GM21528 (cell line): ENCODE data around the gene CTCF.

Experiments
- ATAC-seq: cut with Tn5 transposase; IDR thresholded peaks from one replicate; pipeline ENCODE4 v1.9.1; 2021; ENCODE audit warnings: mild to moderate bottlenecking, moderate library complexity; ENCODE audit not compliant: unreplicated experiment, low FRiP score

The CTCF gene

DNA sequence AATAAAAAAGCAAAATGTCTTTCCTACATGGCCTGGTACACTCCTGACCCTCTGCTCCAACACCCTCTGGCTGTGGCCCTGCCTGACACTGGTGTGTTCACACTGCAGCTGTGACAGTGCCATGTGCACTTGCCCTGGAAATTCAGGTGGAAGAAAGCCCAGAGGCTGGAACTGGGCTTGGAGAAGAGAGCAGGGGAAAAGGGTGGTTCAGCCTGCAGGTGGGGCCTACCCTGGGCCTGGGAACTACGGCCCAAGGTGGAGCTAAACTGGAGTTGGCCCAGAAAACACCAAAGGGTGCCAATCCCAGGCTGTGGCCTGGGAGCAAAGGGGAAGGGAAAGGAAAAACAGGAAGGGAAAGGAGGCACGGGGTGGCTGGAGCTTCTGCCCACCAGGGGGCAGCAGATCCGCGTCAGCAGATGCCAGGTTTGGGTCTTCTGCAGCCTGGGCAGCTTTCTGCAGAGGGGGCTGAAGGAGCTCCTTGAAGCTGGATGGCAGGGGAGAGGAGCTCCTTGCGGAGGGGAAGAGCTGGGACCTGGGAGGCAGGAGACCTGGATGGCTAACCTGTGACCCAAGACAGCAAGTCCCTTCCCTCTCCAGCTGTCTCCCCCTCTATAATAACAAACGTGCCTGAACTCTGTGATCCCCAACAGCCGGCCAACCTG lies 15.4 kb upstream of the CTCF start:
- peak; percentile 47 for ATAC-seq

DNA sequence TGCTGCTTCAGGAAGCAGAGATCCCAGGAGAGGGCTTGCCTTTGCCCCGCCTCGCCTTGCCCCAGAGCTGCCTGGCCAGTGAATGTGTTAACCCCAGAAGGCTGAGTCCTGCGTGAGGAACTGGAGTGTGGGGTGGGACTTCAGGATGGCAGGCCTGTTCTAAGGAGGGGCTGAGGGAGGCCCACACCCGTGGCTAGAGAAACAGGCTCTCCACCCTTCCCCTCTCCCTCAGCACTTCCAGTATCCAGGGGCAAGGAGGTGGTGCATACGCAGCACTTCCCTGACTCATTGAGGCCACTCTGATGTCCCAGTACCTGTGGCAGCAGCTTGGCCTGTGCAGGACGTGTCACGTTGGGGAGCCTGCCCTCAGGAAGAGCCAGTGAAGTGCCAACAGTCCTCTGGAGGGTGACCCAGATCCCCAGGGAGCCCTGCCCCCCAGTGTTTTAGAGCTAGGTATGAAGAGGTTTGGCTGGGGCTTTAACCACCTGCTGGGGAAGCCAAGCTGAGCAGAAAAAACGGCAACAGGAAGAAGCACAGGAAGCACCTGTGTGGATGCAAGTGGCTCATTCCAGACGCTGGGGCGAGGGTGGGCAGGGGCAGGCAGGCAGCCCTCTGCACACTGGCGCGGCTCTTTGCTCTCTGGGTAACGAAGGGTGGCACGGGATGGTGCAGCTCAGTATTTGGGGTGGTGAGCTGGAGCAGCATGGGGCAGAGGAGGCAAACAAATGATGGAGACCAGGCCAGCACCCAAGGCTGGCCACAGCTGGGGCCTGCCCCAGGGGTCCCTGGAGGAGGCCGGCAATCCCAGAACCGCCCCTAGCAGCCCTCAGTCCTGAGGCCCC lies 14.7 kb upstream of the CTCF start:
- no peak for ATAC-seq

DNA sequence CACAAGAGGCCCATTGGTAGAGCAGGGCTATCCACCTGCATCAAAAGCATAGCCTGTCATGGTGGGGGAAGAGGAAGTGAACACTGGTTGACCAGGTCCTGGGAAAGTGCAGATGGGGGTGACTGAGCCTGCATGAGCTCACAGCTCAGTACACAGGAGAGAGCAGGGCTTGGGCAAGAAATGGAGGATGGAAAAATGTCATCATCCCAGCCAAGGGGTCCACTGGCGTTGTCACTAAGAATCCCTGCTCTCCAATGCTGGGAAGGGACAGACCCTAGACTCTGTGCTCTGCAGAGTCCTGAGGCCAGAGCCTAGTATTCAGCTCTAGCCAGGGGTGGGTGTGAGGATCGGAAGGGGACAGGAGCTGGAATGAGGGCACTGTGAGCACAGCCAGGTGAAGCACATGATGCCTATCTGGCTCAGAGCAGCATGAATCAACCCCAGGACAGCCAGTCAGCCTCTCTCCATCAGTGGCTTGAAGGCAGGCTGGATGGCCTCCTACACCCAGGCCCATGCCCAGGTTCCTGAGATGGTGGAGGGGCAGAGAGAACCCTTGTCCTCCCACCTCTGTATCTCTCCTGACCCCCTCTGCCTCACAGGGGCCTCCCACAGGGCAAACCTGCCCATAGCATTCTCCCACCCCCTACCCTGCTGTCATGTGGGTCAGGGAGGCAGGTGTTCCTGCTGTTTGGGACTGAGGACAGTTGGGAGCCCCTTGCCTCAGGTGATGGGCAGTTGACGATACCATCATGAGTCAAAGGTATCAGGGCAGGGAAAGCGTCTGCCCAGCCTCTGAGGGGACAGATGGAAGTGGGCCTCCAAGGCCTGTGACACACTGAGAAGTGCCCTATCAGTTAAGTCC lies 13.8 kb upstream of the CTCF start:
- ATAC-seq = no peak

DNA sequence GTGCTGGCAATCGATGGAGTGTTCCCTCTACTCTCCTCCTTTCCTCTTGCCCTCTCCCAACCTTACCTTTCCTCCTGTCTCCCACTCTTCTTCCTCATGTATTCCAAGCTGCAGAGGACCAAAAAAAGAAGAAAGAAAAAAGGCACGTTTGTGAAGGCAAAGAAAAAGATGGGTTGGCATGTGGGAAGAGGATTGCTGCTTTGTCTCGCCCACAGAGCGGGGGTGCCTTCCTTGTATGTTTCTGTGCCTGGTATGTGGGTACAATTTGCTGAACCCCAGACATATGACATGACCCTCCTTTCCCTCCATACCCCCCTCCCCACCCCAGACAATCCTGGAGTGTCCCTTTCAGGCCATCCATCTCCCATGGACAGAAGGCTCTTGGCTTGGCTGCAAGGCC lies 13.1 kb upstream of the CTCF start:
- ATAC-seq = no peak

DNA sequence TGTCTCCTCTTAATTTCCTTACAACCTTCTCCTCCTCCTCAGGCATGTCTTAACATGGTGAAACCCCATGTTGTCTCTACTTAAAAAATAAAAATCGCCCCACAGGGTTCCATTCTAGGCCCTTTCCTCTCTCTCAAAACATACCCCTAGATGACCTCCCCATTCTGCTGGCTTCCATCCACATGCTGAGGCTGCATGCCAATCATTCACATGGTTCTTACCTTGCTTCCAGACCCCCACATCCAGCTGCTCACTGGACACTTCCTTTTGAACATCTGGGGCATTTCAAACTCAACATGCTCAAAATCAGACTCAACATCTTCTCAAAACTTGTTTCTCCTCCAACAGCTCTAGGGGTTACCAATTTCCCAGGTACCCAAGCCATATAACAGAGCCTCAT lies 12.4 kb upstream of the CTCF start:
- no peak for ATAC-seq

DNA sequence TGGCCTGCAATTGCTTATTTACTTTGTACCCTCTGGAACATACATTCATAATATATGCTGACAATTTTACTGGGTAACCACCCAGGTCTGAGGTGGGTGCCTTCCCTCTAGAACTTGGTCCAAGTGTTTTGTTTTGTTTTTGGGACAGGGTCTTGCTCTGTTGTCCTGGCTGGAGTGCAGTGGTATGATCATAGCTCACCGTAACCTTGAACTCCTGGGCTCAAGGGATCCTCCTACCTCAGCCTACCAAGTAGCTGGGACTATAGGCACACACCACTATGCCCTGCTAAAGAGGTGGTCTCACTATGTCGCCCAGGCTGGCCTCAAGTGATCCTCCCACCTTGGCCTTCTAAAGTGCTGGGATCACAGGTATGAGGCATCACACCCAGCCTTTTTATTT lies 11.2 kb upstream of the CTCF start:
- no peak for ATAC-seq

DNA sequence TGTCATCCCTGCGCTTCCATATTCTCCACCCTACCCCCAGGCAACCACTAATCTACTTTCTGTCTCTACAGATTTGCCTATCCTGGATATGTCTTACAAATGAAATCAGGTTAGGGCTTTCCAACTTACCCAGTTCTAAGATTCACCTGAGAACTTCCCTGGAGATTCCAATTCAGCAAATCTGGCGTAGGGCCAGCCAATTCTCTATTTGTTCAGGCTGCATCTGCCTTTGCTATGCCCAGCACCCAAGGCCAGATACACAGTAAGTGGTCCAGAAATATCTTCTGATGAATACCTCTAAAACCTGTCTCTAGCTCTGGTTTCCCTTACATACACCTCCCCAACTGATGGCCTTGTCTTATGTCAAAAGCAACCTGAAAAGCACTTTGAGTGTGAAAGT lies 10.4 kb upstream of the CTCF start:
- ATAC-seq = no peak

DNA sequence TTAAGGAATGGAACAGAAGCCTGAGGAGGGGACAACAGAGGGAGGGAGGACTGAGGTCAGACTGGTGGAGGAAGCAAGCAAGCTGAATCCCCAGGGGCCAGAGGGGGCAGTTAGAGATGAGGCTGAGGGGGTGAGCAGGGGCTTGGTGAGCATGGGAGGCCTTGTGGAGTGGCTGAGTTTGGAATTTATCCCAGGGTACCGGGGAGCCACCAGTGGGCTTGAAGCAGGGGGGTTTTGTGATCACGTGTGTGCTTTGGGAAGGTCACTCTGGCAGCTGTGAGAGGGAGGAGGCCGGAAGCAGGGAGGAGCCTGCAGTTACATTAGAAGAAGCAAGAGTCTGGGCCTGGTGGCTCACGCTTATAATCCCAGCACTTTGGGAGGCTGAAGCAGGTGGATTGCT lies 9.8 kb upstream of the CTCF start:
- no peak for ATAC-seq

DNA sequence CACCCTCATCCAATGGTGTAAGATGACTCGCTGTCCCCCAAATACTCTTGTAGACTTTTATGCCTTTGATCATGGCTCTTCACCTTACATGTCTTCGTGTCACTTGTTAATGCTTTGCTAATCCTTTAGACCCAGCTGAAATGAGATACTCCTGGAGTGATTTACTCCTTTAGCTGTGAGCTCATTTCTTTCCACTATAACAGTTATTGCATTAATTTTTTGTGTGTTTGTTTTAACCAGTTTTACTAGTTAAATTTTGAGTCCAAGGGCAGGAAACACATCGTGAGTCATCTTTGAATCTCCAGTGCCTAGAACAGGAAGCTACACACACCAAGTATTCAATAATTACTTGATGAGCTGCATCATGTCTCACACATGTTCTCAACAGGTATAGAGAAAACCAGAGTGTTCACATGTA lies 6.5 kb upstream of the CTCF start:
- ATAC-seq = no peak

DNA sequence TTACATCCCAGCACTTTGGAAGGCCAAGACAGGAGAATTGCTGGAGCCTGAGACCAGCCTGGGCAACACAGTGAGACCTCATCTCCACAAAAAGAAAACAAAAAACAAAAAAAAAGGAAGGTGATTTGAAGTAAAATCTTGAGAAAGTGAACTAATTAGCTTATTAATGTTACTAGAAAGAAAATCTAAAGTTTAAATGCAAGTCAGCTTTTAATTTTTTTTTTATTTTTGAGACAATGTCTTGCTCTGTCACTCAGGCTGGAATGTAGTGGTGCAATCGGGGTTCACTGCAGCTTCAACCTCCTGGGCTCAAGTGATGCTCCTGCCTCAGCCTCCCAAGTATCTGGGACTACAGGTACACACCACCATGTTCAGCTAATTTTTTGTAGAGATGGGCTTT lies 3.5 kb upstream of the CTCF start:
- ATAC-seq = no peak

DNA sequence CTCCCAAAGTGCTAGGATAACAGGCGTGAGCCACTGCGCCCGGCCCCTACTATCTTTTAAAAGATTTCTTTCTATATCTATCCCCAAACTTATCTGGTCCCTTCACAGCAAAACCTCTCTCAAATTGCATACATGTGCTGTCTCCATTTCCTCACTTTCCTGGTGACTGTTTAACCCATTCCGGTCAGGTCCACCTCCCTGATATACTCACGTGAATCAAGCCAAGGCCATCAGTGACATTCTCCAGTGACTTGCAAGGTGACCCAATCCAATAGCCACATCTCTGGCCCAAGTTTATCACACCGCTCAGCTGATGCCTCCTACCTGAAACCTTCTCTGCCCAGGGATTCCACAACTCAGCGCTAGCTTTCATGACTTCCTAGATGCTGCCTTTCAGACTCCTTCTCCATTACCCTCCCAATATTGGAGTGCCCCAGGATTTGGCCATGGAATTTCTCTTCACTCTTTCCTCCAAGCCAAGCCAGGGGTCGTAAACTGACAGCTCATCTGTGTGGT lies 1.4 kb upstream of the CTCF start:
- ATAC-seq = no peak

DNA sequence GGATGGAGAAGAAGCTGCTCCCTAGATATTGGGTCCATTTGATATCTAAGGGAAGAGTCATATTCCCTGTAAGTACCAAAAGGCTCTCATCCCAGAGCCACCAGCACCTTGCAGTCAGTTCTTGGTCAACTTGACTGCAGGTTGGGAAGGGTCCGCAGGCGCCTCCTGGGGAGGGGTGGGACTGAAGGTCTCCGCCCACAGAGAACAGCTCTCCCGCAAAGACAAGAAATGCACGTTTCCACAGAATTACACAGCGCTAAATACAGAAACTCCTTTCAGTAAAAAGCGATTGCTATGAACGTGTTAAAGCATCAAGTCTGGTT lies 864 bp upstream of the CTCF start:
- no peak for ATAC-seq

DNA sequence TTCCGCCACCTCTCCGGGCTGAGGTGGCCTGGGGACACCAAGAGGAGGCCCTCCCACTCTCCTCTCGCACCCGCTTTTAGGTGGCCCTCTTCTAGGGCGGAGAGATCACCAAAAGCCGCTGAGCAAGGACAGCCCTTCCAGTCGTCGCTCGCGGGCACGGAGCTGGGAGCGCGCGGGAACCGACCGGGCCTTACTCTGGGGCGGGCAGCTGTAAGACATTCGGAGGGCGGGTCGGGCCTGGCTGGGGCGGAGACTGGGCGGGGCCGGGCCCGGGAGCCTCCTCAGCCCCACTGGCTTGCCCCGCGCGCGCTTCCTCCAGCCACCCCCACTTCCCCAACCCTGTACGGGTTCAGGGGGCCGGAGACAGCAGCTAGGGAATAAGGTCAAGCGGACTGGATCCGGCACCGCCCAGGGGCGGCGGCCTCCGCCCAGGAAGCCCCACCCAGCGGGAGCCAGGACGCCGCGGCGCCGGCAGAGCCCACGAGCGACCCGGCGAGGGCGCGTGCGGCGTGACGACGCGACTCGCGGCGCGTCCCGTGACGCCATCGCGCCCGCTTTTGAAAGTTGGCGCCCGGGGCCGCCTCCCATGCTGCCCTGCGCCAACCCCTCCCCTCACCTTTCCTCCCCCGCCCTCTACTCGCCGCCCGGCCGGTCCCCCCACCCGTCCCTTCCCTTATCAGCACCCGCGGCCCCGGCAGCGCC lies 351 bp upstream of the CTCF start:
- ATAC-seq = peak; percentile 80

DNA sequence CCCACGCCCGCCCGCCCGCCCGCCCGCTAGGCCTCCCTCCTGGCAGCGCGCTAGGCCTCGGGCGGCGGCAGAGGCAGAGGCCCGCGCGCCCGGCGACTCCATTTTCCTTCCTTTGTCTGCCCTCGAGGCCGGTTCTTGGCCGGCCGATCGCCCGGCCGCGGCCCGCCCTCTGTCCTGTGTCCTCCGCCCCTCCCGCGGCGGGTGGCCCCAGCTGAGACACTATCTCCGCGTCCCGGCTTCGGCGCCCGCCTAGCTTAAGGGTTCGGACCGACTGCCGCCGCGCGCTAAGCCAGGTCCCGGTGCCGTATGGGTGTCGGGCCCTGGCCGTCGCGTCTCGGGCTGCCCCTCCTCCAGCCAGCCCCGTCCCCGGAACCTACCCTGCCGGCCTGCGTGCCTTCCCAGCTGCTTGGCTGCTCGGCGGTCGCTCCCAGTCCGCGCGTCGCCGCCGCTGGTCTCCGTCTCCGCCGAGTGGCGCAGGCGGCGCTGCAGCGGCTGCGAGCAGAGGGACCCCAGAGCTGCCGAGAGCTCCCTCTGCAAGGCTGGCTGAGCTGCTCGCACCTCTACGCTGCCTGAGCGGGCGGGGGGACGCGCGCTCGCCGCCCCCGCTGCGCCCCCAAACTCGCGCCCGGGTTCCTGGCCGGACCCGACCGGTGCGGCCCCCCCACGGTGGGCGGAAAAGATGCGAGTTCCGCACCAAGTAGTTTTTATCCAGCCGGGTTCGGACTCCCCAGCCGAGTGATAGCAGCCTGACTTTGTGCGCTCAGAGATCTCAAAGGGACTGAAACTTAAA lies 787 bp downstream of the CTCF start:
- peak; percentile 18 for ATAC-seq

DNA sequence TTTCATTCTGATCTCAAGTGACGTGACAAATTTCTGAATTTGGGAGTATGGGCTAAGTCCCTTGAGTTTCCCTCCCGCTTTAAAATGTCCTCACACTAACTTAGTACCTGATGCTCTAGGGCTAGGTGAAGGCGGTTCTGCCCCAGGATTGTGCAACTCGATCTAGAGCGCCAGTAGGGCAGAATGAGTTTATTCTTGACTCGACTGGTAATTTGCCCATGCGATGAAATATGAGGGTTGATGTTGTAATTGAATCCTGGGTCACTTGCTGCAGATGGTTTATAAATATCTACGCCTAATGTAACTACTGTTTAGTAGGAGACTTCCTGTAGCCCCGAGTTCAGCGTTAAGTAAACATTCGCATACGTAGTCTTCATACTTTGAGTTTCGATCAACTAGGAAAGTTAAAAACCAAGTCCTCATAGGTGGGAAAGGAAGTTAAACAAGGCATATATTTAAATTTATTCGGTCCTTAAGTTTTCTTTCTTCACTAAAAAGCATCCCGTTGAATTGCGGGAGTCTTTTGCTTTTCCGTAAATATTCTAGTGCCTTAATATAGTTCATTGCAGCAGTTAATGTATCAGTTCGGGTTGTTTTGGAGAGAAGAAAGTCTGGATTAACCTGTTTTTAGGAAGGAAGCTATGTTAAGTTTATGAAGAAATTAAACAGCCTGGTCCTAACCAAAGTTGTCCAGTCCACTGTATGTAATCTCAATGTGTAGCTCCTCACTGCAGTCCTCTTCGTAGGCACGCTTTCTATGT lies 1.6 kb downstream of the CTCF start:
- ATAC-seq = no peak

DNA sequence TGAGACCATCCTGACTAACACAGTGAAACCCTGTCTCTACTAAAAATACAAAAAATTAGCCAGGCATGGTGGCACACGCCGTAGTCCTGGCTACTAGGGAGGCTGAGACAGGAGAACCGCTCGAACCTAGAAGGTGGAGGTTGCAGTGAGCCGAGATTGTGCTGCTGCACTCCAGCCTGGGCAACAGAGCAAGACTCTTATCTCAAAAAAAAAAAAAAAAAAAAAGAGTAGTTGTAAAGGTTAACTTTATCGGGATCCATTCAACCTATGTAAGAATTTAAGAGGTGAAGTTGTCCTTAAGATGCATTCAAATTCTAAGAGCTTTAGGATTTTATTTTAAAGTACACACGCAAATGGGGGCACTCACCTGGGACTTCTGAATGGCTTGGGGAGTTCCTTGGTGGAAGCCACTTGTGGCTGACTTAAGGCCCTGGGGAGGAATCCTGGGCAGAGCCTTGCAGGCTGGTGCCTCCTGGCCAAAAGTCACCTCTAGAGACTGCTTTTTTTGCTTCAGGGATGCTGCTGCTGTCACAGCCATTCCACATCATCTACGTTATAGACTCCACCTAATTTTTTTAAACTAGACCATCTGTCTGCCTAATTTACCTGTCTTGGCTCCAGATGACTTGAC lies 3.3 kb downstream of the CTCF start:
- no peak for ATAC-seq

DNA sequence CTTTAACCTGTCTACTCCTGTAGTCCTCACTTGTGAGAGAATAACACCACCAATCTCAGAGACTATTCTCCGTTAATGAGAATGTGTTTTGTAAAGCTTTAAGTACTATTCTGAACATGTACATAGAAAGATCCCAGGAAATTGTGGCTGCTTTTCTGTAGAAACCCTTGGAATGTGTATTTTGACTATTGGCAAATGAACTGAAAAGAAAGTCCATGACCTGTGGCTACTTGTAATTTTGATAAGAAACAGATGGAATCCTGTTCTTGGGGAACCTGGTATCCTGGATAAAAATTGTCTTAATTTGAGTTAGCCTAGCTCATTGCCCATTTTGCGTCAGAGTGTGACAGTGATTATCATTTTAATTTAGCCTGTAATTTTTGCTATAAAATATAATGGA lies 9.1 kb downstream of the CTCF start:
- ATAC-seq = no peak

DNA sequence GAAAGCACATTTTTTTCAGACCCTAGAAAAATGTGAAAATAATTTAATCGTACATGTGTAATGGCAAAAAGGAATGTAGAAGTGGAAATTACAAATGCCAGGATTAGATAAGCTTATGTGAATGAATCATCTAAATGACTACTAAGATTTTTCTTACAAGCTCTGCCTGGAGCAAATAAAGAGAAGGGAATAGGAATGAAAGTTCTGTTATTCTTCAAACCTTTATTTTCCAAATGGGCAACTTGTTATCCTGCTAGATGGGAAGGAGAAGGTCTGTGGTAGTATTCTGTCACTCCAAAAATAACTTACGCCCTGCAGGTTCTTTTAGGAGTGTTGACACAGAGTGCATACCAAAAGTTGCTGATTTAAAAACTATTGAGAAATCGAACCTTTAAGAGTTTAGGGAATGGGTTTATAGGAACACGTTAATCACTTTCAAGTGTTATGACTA lies 9.7 kb downstream of the CTCF start:
- ATAC-seq = no peak

DNA sequence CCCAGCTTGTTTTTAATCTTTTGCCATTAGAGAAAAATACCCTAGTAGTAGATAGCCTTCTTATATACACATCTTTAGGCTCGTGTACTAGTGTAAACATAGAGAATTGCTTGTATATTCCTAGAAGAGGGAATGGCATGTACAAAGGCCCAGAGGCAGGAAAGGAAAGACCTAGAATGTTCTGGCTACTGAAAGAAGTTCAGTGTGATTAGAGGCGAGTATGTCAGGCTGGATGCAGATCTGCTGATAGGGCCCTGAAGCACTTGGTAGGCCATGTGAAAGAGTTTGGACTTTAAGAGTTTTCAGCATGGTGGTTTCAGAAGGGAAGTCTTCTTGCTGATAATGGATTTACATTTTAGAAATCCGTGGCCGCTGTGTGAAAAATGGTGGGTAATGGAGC lies 17.4 kb downstream of the CTCF start:
- no peak for ATAC-seq
